GM12874 (cell line): ENCODE data around the gene MATN4.

Source experiments
- TF ChIP-seq, protein P1 (sequence below): IDR thresholded peaks from 2 replicates; pipeline ENCODE4 v1.5.1; 2011; ENCODE audit warnings: low read depth, mild to moderate bottlenecking, control low read depth, low read length, moderate library complexity; ENCODE audit not compliant: insufficient read depth

MATN4 gene, protein sequence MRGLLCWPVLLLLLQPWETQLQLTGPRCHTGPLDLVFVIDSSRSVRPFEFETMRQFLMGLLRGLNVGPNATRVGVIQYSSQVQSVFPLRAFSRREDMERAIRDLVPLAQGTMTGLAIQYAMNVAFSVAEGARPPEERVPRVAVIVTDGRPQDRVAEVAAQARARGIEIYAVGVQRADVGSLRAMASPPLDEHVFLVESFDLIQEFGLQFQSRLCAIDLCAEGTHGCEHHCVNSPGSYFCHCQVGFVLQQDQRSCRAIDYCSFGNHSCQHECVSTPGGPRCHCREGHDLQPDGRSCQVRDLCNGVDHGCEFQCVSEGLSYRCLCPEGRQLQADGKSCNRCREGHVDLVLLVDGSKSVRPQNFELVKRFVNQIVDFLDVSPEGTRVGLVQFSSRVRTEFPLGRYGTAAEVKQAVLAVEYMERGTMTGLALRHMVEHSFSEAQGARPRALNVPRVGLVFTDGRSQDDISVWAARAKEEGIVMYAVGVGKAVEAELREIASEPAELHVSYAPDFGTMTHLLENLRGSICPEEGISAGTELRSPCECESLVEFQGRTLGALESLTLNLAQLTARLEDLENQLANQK

DNA sequence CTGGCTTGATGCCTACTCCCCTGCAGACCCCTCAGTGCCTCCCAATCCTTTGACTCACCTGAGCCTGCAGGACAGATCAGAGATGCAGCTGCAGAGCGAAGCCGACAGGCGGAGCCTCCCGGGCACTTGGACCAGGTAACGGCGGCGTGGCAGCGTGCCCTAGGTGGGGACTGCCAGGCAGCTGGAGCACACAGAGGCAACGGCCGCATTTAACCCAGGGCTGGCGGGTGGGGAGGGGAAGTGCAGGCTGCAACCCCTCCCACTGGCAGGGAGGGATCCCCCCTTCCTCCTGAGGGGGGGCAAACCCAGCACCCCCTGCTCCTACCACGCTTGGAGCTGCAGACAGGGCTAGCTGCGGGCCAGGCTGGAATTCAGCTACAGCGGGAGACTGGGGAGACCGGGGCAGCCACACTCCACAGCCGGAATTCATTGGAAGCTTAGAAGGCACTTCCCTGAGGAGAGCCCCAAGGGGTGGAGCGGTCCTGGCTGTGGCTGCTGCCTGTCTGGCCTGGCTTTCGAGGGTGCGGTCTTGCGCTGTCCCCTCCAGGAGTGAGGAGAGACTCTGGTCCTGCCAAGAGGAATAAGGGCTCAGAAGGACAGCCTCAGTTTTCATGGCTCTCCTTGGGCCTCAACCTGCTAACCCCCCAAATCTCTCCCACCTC, at the start of gene MATN4:
MATN4 (minus strand) TSS at position 183 of the 662 bp plus-strand sequence. CDS start 2,717 bp downstream, outside the sequence.
- TF ChIP-seq, protein P1, sequence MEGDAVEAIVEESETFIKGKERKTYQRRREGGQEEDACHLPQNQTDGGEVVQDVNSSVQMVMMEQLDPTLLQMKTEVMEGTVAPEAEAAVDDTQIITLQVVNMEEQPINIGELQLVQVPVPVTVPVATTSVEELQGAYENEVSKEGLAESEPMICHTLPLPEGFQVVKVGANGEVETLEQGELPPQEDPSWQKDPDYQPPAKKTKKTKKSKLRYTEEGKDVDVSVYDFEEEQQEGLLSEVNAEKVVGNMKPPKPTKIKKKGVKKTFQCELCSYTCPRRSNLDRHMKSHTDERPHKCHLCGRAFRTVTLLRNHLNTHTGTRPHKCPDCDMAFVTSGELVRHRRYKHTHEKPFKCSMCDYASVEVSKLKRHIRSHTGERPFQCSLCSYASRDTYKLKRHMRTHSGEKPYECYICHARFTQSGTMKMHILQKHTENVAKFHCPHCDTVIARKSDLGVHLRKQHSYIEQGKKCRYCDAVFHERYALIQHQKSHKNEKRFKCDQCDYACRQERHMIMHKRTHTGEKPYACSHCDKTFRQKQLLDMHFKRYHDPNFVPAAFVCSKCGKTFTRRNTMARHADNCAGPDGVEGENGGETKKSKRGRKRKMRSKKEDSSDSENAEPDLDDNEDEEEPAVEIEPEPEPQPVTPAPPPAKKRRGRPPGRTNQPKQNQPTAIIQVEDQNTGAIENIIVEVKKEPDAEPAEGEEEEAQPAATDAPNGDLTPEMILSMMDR: no peak

DNA sequence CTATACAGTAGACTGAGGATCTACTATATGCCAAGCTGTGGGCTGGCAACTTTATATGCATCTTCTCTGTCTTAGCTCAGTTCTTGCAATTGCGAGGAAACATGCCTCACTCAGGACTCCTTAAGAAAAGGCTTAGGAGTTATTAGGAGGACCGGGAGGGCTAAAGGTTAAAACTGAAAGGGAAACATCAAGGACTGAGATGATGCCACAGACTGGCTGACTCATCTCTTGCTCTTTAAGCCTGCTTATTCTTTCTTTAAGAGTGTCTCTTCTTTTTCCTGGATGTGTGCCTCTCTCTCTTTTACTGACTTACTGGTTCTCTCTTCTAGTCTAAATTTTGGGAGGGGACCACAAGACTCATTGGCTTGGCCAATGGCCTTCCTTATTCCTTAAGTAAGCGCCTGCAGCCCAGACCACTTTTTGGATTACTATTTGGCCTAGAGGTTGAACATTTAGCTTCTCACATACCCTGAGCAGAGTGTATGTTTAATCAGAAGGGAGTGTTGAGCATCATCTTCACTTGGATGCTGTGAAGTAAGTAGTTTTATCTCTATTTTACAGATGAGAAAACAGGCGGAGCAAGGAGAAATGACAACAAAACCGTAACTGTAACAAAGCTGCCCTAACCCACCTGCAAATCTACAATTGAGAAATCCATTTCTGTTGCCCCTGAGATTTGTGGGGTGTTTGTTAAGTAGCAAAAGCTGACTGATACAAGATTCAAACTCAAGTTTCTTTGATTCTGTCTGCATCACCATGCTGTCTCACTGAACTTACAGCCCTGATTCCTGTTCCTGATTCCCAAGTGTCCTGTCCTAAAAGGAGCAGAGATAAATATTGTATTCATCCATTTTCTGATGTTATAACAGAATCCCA, 47.3 kb upstream of the MATN4 start:
- TF ChIP-seq, protein P1: no peak

DNA sequence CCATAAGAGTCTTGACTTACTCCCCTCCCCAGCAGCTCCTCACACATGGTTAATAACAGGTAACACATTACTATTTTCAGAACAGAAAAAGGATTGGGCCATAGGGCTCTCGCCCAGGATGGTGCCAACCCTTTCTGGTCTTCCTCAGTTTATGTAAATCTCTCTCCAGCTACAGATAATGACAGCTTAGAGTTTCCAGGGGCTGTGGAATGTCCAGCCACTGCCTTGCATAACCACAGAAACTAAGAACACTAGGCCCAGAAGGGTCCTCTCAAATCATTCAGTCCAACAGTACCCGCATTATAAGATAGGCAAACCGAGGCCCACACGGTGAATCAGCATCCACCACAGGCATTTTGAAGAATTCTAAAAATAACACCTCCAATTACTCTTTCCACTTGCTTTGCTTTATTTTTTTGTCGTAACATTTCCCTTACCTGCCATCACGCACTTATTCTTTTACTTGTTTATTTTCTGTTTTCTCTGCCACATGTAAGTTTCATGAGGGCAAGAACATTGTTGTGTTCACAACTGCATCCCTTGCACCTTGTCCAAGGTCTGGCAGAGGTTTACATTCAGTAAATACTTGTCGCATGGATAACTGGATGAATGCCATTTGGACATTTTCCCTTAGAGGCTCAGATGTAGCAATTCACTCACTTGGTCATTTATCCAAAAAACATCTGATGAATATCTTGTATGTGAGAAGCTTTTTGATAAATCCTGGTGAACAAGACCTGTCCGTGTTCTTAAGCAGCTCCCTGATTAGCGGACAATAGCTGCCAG, 46.5 kb upstream of the MATN4 start:
- TF ChIP-seq, protein P1: no peak

DNA sequence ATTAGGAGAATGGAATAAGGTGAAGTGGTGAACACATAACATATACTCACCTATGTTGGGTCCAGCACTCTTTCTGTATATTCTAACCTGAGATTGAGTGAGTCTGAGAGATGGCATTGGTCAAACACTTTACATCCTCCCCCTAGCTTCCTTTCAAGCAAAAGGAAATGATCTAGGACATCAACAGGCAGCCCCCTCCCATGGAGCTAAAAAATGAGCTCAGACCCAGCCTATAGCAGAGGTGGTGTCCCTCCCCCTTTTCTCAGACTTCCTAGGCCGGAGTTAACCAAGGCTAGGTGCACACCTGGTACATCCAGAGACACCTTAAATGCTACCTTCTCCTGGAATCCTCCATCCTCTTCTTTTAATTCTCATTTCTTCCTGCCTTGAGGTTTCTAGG, 45.6 kb upstream of the MATN4 start:
- TF ChIP-seq, protein P1: no peak

DNA sequence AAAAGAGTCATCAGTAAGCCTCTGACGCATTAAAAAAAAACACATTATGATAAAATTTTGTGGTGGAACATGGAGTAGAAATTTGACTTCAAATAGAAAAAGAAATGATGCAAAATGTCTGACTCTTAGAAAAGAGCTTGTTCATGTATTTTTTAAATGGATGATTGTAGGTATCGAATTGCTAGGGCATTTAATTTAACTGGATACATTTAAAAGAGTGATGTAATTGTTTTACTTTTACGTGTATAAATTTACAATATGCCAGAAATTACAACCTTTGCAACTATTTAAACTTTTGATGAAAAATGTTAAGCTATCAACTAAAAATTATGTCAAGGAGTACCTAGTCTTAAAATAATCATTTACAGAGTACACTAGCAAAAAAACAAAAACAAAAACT, 44.6 kb upstream of the MATN4 start:
- TF ChIP-seq, protein P1: no peak

DNA sequence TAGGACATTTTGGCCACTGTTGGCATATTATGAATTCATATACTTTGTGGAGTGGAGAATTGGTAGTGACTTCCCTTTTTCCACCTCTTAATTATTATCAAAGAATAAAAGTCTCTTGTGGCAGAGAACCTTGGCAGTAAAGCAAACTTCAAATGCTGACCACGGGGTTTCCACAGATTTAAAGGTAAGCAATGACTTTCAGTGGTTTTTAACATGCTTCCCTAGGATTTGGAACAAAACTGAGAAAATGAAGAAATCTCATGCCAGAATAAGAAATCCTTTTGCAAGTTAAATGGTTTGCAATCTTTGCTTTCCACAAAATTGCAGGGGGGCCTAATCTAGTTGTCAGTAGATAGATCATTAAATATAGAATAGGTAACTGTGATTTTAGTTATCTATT, 42.1 kb upstream of the MATN4 start:
- TF ChIP-seq, protein P1: no peak
